ENCODE data around the gene PTPRE.

PTPRE gene

GRCh38 chr10:127951861-127952574 lies 45.1 kb downstream of the PTPRE start:
- TF ChIP-seq CTCF (IDR thresholded peaks at IDR 0.05; ENCODE audit: borderline replicate concordance, insufficient read depth, low read depth, low read length), result no peak
- no peak overlapping the region for H3K4me3 ChIP-seq (ENCODE audit: low read depth, low read length)

GRCh38 chr10:127952575-127952869 lies 45.6 kb downstream of the PTPRE start:
- no peak overlapping the region for H3K4me3 ChIP-seq (ENCODE audit: low read depth, low read length)
- no peak for TF ChIP-seq CTCF (IDR thresholded peaks at IDR 0.05; ENCODE audit: borderline replicate concordance, insufficient read depth, low read depth, low read length)

- TF ChIP-seq CTCF (IDR thresholded peaks at IDR 0.05; ENCODE audit: borderline replicate concordance, insufficient read depth, low read depth, low read length), result no peak
- no peak overlapping the region for H3K4me3 ChIP-seq (ENCODE audit: low read depth, low read length)
These were observed 46.0 kb downstream of the PTPRE start for GRCh38 chr10:127952918-127953317.

GRCh38 chr10:127953876-127954275 lies 47.0 kb downstream of the PTPRE start:
- no peak overlapping the region for H3K4me3 ChIP-seq (ENCODE audit: low read depth, low read length)
- TF ChIP-seq CTCF (IDR thresholded peaks at IDR 0.05; ENCODE audit: borderline replicate concordance, insufficient read depth, low read depth, low read length), result no peak

- no peak overlapping the region for H3K4me3 ChIP-seq (ENCODE audit: low read depth, low read length)
- TF ChIP-seq CTCF (IDR thresholded peaks at IDR 0.05; ENCODE audit: borderline replicate concordance, insufficient read depth, low read depth, low read length), result no peak
These were observed 52.5 kb downstream of the PTPRE start for GRCh38 chr10:127959428-127959827.

- no peak for TF ChIP-seq CTCF (IDR thresholded peaks at IDR 0.05; ENCODE audit: borderline replicate concordance, insufficient read depth, low read depth, low read length)
- H3K4me3 ChIP-seq (ENCODE audit: low read depth, low read length), result no peak overlapping the region
These were observed 54.2 kb downstream of the PTPRE start for GRCh38 chr10:127961071-127961470.

- no peak overlapping the region for H3K4me3 ChIP-seq (ENCODE audit: low read depth, low read length)
- no peak for TF ChIP-seq CTCF (IDR thresholded peaks at IDR 0.05; ENCODE audit: borderline replicate concordance, insufficient read depth, low read depth, low read length)
These were observed 55.3 kb downstream of the PTPRE start for GRCh38 chr10:127962205-127962604.

All from GM12875 (cell line).